Right lobe of liver (tissue), 4 donors: ENCODE measurements around the gene SH2D7.

Experiments used
- CTCF ChIP-seq, 4 donors: fragments of 200-600 bp in 3 of 4; fragments of 450-650 bp in 1 of 4; IDR thresholded peaks; one replicate each; pipeline versions ENCODE4 v1.5.1 to v1.8.0; 2016 to 2022; ENCODE audit warnings: antibody characterized with exemption in 4 of 4, mild to moderate bottlenecking in 2 of 4
- POLR2A ChIP-seq: fragments of 450-650 bp; IDR thresholded peaks from one replicate; pipeline ENCODE4 v1.6.1; 2017; ENCODE audit warnings: antibody characterized with exemption, mild to moderate bottlenecking
- donor health status: DM: no; HTN: no; CAD: no.
- donor health status: DM: no; HTN: no; CAD: no.
- donor health status: DM: no; HTN: yes; CAD: no.

GRCh38 chr15:78130466-78131294 is 38.3 kb downstream of the SH2D7 start:
- TF ChIP-seq CTCF (IDR thresholded peaks at IDR 0.05) (no peak), POLR2A (no peak)
